Peyer's patch (tissue), 4 donors: Measurements from ENCODE around the gene ACACA. TPM values are rescaled to one million over a fixed set of nuclear protein-coding genes. Genes with fewer than 3 reads are reported as not detected.

Source experiments
- DNase-seq, 3 donors: peaks; one replicate each; pipeline ENCODE4 v3.0.0-alpha.2; 2017 to 2019
- H3K27ac ChIP-seq, 4 donors: fragments of 200-600 bp; sonication (generic); one replicate each; pipeline ENCODE4 v1.5.1; 2016 to 2019
- H3K27me3 ChIP-seq, 2 donors: fragments of 200-600 bp; sonication (generic); one replicate each; pipeline ENCODE4 v1.5.1; 2019
- H3K36me3 ChIP-seq, 3 donors: fragments of 200-600 bp; sonication (generic); one replicate each; pipeline ENCODE4 v1.5.1; 2016 to 2019
- H3K4me1 ChIP-seq, 4 donors: fragments of 200-600 bp; sonication (generic); one replicate each; pipeline ENCODE4 v1.5.1; 2016 to 2019
- H3K4me3 ChIP-seq, 4 donors: fragments of 200-600 bp; sonication (generic); 1 replicate in 3 of 4; 2 replicates in 1 of 4; pipeline ENCODE4 v1.5.1; 2016 to 2019; ENCODE audit warnings: mild to moderate bottlenecking in 1 of 4
- H3K9me3 ChIP-seq, 4 donors: fragments of 200-600 bp; sonication (generic); one replicate each; pipeline ENCODE4 v1.5.1; 2016 to 2019; ENCODE audit warnings: mild to moderate bottlenecking in 1 of 4
- CTCF ChIP-seq, 6 experiments: fragments of 450-650 bp in 4 of 6; fragments of 200-600 bp in 2 of 6; sonication (generic) in 1 of 6; IDR thresholded peaks; one replicate each; pipeline ENCODE4 v1.5.1; 2017 to 2019; ENCODE audit warnings: antibody characterized with exemption in 6 of 6, mild to moderate bottlenecking in 3 of 6, moderate library complexity in 1 of 6
- POLR2A ChIP-seq, 2 donors: fragments of 450-650 bp; IDR thresholded peaks; one replicate each; pipeline ENCODE4 v1.5.1; 2017; ENCODE audit warnings: antibody characterized with exemption in 2 of 2, mild to moderate bottlenecking in 2 of 2, moderate library complexity in 2 of 2
- total RNA-seq, 4 donors: library from RNA; depleted of rRNA; stranded (reverse); fragments of >200 nt; gene quantifications; one replicate each; pipeline ENCODE4 v1.1.0, GENCODE V29; 2016

Gene ACACA
- total RNA-seq, 4 donors from 2014 or later: 31.7 to 71.7 (median 43.0) TPM

GRCh38 chr17:37052450-37052849 is 354.2 kb downstream of the ACACA start:
- TF ChIP-seq CTCF (IDR thresholded peaks at IDR 0.05) (no peak), POLR2A (IDR thresholded peaks at IDR 0.05) (no peak)
- Histone ChIP-seq H3K4me1 (peaks cover 0 to 42% (median 2%) of the 10 kb centered on the region in 4 donors), H3K4me3 (no peak overlapping the region), H3K36me3 (peaks cover 0 to 11% (median 0%) of the 10 kb centered on the region in 3 donors), H3K9me3 (no peaks in the 10 kb centered on the region), H3K27ac (peak overlapping the region in 3 of 4 donors; percentile 61 to 82 (median 64)), H3K27me3 (no peaks in the 10 kb centered on the region)
- DNase-seq: no peak

- no peak for TF ChIP-seq POLR2A (IDR thresholded peaks at IDR 0.05)
- TF ChIP-seq CTCF (IDR thresholded peaks at IDR 0.05): peak in 1 of 6 experiments; percentile 16
- peaks cover 0 to 42% (median 2%) of the 10 kb centered on the region in 4 donors for H3K4me1 ChIP-seq
Observed at GRCh38 chr17:37051833-37052232, 354.8 kb downstream of the ACACA start.

GRCh38 chr17:37051381-37051780 is 355.3 kb downstream of the ACACA start:
- peaks cover 0 to 1% (median 0%) of the 10 kb centered on the region in 3 donors for H3K36me3 ChIP-seq
- peaks cover 0 to 42% (median 2%) of the 10 kb centered on the region in 4 donors for H3K4me1 ChIP-seq
- DNase-seq: no peak
- no peaks in the 10 kb centered on the region for H3K9me3 ChIP-seq
- TF ChIP-seq POLR2A (IDR thresholded peaks at IDR 0.05) (no peak), CTCF (IDR thresholded peaks at IDR 0.05) (no peak)
- H3K4me3 ChIP-seq: no peak overlapping the region
- H3K27ac ChIP-seq: peak overlapping the region in 3 of 4 donors; percentile 9 to 82 (median 55)
- no peaks in the 10 kb centered on the region for H3K27me3 ChIP-seq

More at GRCh38 chr17:37051833-37052232, 354.8 kb downstream of the ACACA start:
- Histone ChIP-seq H3K27me3 (no peaks in the 10 kb centered on the region), H3K36me3 (peaks cover 0 to 6% (median 0%) of the 10 kb centered on the region in 3 donors), H3K27ac (peak overlapping the region in 3 of 4 donors; percentile 61 to 82 (median 64)), H3K4me3 (no peak overlapping the region), H3K9me3 (no peaks in the 10 kb centered on the region)
- DNase-seq: peak in 1 of 3 donors; percentile 77

GRCh38 chr17:37050920-37051319 is 355.7 kb downstream of the ACACA start:
- no peak for DNase-seq
- Histone ChIP-seq H3K4me1 (peaks cover 0 to 42% (median 2%) of the 10 kb centered on the region in 4 donors), H3K4me3 (no peak overlapping the region), H3K27ac (peak overlapping the region in 3 of 4 donors; percentile 9 to 82 (median 55)), H3K9me3 (no peaks in the 10 kb centered on the region), H3K36me3 (no peaks in the 10 kb centered on the region), H3K27me3 (no peaks in the 10 kb centered on the region)
- TF ChIP-seq CTCF (IDR thresholded peaks at IDR 0.05) (no peak), POLR2A (IDR thresholded peaks at IDR 0.05) (no peak)

GRCh38 chr17:37048811-37049210 is 357.8 kb downstream of the ACACA start:
- Histone ChIP-seq H3K9me3 (no peaks in the 10 kb centered on the region), H3K27ac (peak overlapping the region in 2 of 4 donors; percentile 36 to 74), H3K27me3 (no peaks in the 10 kb centered on the region), H3K4me1 (peaks cover 0 to 42% (median 2%) of the 10 kb centered on the region in 4 donors), H3K4me3 (no peak overlapping the region), H3K36me3 (peaks cover 0 to 14% (median 0%) of the 10 kb centered on the region in 3 donors)
- DNase-seq: peak in 1 of 3 donors; percentile 67
- TF ChIP-seq CTCF (IDR thresholded peaks at IDR 0.05) (no peak), POLR2A (IDR thresholded peaks at IDR 0.05) (no peak)
